GOT3 (cell line): ENCODE data around the gene C1orf50.
"Not testable (repeated sequence)": the region's sequence is repeated elsewhere in the genome, so short reads cannot be mapped to it uniquely, and the experiment has no call there.

Experiments
- DNase-seq: peaks from one replicate; lab custom pipeline; 2025; ENCODE audit warnings: mixed read lengths; lab: John Stamatoyannopoulos, UW

The C1orf50 gene

GRCh38 chr1:42739753-42740700, 27.0 kb upstream of the C1orf50 start, which contains the start of gene CLDN19:
TSS of gene CLDN19 (minus strand) at chr1:42740236. CDS start at chr1:42740063, 173 bp downstream.
- no peak for DNase-seq

GRCh38 chr1:42740851-42741580, 26.0 kb upstream of the C1orf50 start:
- no peak for DNase-seq

GRCh38 chr1:42741706-42742105, 25.3 kb upstream of the C1orf50 start:
- no peak for DNase-seq

- no peak for DNase-seq
Observed at GRCh38 chr1:42742141-42742540, 24.9 kb upstream of the C1orf50 start.

GRCh38 chr1:42742617-42743316, 24.3 kb upstream of the C1orf50 start:
- no peak for DNase-seq

- DNase-seq, result no peak
Observed at GRCh38 chr1:42743317-42744147, 23.5 kb upstream of the C1orf50 start.

- no peak for DNase-seq
Observed at GRCh38 chr1:42744148-42744413, 23.0 kb upstream of the C1orf50 start.

- no peak for DNase-seq
Observed at GRCh38 chr1:42745851-42746250, 21.2 kb upstream of the C1orf50 start.

GRCh38 chr1:42746436-42747105, 20.5 kb upstream of the C1orf50 start:
- DNase-seq, result no peak

GRCh38 chr1:42747125-42747524, 19.9 kb upstream of the C1orf50 start:
- DNase-seq, result no peak

GRCh38 chr1:42748021-42748420, 19.0 kb upstream of the C1orf50 start:
- DNase-seq, result no peak

- no peak for DNase-seq
Observed at GRCh38 chr1:42748461-42749410, 18.3 kb upstream of the C1orf50 start.

GRCh38 chr1:42750041-42750440, 17.0 kb upstream of the C1orf50 start:
- DNase-seq, result no peak

GRCh38 chr1:42751511-42752070, 15.5 kb upstream of the C1orf50 start:
- not testable (repeated sequence) for DNase-seq

GRCh38 chr1:42752284-42752683, 14.8 kb upstream of the C1orf50 start:
- DNase-seq, result no peak

GRCh38 chr1:42753070-42753469, 14.0 kb upstream of the C1orf50 start:
- DNase-seq, result no peak

GRCh38 chr1:42756956-42757891, 9.8 kb upstream of the C1orf50 start:
- DNase-seq, result no peak

GRCh38 chr1:42757892-42758275, 9.2 kb upstream of the C1orf50 start:
- no peak for DNase-seq

GRCh38 chr1:42758641-42759040, 8.4 kb upstream of the C1orf50 start:
- no peak for DNase-seq
